Gastrocnemius medialis (tissue), 4 donors: ENCODE data around the gene SYT2. TPM values are rescaled to one million over a fixed set of nuclear protein-coding genes. Genes with fewer than 3 reads are reported as not detected.
"Not testable (repeated sequence)": the region's sequence is repeated elsewhere in the genome, so short reads cannot be mapped to it uniquely, and the experiment has no call there.

Source experiments
- ATAC-seq, 2 donors: fragments of 150-250 bp; one replicate each; pipeline ENCODE4 v1.9.1; 2016
- DNase-seq, 2 donors: peaks; one replicate each; pipeline ENCODE4 v3.0.0-alpha.2; 2019
- H3K27ac ChIP-seq, 4 donors: fragments of 200-600 bp; sonication (generic); 1 replicate in 1 of 4; 2 replicates in 3 of 4; pipeline ENCODE4 v1.5.1; 2016 to 2018; ENCODE audit warnings: mild to moderate bottlenecking in 2 of 4, moderate library complexity in 1 of 4
- H3K27me3 ChIP-seq, 3 donors: fragments of 200-600 bp; sonication (generic) in 2 of 3; 1 replicate in 1 of 3; 2 replicates in 2 of 3; pipeline versions ENCODE4 v1.5.1 to v1.6.0; 2016 to 2019; ENCODE audit warnings: mild to moderate bottlenecking in 1 of 3, moderate library complexity in 1 of 3
- H3K36me3 ChIP-seq, 2 donors: fragments of 200-600 bp; sonication (generic) in 1 of 2; one replicate each; pipeline ENCODE4 v1.5.1; 2017 to 2018
- H3K4me1 ChIP-seq, 2 donors: fragments of 200-600 bp; sonication (generic) in 1 of 2; one replicate each; pipeline ENCODE4 v1.5.1; 2016 to 2017; ENCODE audit warnings: mild to moderate bottlenecking in 2 of 2
- H3K4me3 ChIP-seq, 4 donors: fragments of 200-600 bp; sonication (generic) in 3 of 4; 1 replicate in 1 of 4; 2 replicates in 3 of 4; pipeline ENCODE4 v1.5.1; 2016 to 2019; ENCODE audit warnings: mild to moderate bottlenecking in 2 of 4
- H3K9me3 ChIP-seq, 3 donors: fragments of 200-600 bp; sonication (generic) in 2 of 3; 1 replicate in 1 of 3; 2 replicates in 2 of 3; pipeline ENCODE4 v1.5.1; 2016 to 2019
- CTCF ChIP-seq, 5 experiments: fragments of 450-650 bp in 3 of 5; fragments of 200-600 bp in 2 of 5; sonication (generic) in 2 of 5; IDR thresholded peaks in 4 of 5; conservative IDR thresholded peaks in 1 of 5; 1 replicate in 4 of 5; 2 replicates in 1 of 5; pipeline ENCODE4 v1.5.1; 2016 to 2019; ENCODE audit warnings: antibody characterized with exemption in 5 of 5, mild to moderate bottlenecking in 3 of 5, moderate library complexity in 3 of 5
- POLR2A ChIP-seq, 2 donors: fragments of 450-650 bp; IDR thresholded peaks; one replicate each; pipeline ENCODE4 v1.6.1; 2017; ENCODE audit warnings: antibody characterized with exemption in 2 of 2, mild to moderate bottlenecking in 2 of 2, moderate library complexity in 2 of 2
- in situ Hi-C, 4 donors: fragments of 200-750 bp; cut with MboI; loops; one replicate each; pipeline versions ENCODE4 v1.15.0 to v1.8.0; 2017; ENCODE audit warnings: low sequenced_read_pairs in 4 of 4
- intact Hi-C: fragments of 100-400 bp; cut with DNase I; formaldehyde crosslinking; loops from one replicate; pipeline ENCODE4 v1.15.1; 2023; ENCODE audit warnings: low total_unique reads
- total RNA-seq, 4 donors: library from RNA; depleted of rRNA; stranded (reverse); fragments of >200 nt; gene quantifications; one replicate each; pipeline versions ENCODE4 v1.1.0 to v1.2.3, GENCODE V29; 2016

The SYT2 gene
- total RNA-seq, 4 donors from 2014 or later: not detected

- no peak overlapping the region for H3K4me3 ChIP-seq
- in situ Hi-C loops: loop anchor here in 1 of 4 donors (25.0 kb wide), 1 partner anchor 278 kb away; the partner anchor contains the start of genes PPP1R12B and UBE2T
- H3K36me3 ChIP-seq: no peaks in the 10 kb centered on the region
- peak; percentile 60 to 70 for ATAC-seq
- peaks cover 31 to 48% of the 10 kb centered on the region in 2 donors for H3K4me1 ChIP-seq
- DNase-seq: peak in 1 of 2 donors; percentile 55
- H3K27me3 ChIP-seq: no peaks in the 10 kb centered on the region
- intact Hi-C loops: loop anchor here (5.0 kb wide), 1 partner anchor 268 kb away; the partner anchor contains the start of gene PPP1R12B
- TF ChIP-seq CTCF (IDR thresholded peaks at IDR 0.05 in 4 of 5, conservative IDR thresholded peaks at IDR 0.05 in 1 of 5) (no peak), POLR2A (IDR thresholded peaks at IDR 0.05) (no peak)
- no peaks in the 10 kb centered on the region for H3K9me3 ChIP-seq
- peak overlapping the region; percentile 26 to 61 (median 50) for H3K27ac ChIP-seq
These were observed 94.5 kb downstream of the SYT2 start for GRCh38 chr1:202615501-202616354.

GRCh38 chr1:202615208-202615500 is 95.1 kb downstream of the SYT2 start:
- DNase-seq, H3K9me3 ChIP-seq, H3K27me3 ChIP-seq, H3K36me3 ChIP-seq, H3K4me3 ChIP-seq: not testable (repeated sequence)
- peak overlapping the region; percentile 26 to 61 (median 50) for H3K27ac ChIP-seq
- in situ Hi-C loops: loop anchor here in 1 of 4 donors (25.0 kb wide), 1 partner anchor 278 kb away; the partner anchor contains the start of genes PPP1R12B and UBE2T
- H3K4me1 ChIP-seq: peaks cover 31 to 48% of the 10 kb centered on the region in 2 donors
- intact Hi-C loops: loop anchor here (5.0 kb wide), 1 partner anchor 268 kb away; the partner anchor contains the start of gene PPP1R12B
- peak; percentile 1 to 4 for ATAC-seq

- DNase-seq: not testable (repeated sequence)
These were observed 95.7 kb downstream of the SYT2 start for GRCh38 chr1:202614363-202615207.

GRCh38 chr1:202613571-202613970 is 96.7 kb downstream of the SYT2 start:
- intact Hi-C loops (no loop called here), in situ Hi-C loops (loop anchor here in 1 of 4 donors (25.0 kb wide), 1 partner anchor 276 kb away; the partner anchor contains the start of genes PPP1R12B and UBE2T)
- DNase-seq (no peak), ATAC-seq (no peak)
- H3K4me3 ChIP-seq: no peak overlapping the region
- H3K27ac ChIP-seq: no peak overlapping the region
- no peaks in the 10 kb centered on the region for H3K27me3 ChIP-seq
- H3K36me3 ChIP-seq: no peaks in the 10 kb centered on the region
- peaks cover 20 to 35% of the 10 kb centered on the region in 2 donors for H3K4me1 ChIP-seq
- no peaks in the 10 kb centered on the region for H3K9me3 ChIP-seq
- TF ChIP-seq POLR2A (IDR thresholded peaks at IDR 0.05): no peak
- no peak for TF ChIP-seq CTCF (IDR thresholded peaks at IDR 0.05 in 4 of 5, conservative IDR thresholded peaks at IDR 0.05 in 1 of 5)

More at GRCh38 chr1:202614363-202615207, 95.7 kb downstream of the SYT2 start:
- not testable (repeated sequence) for H3K27me3 ChIP-seq, H3K4me3 ChIP-seq, ATAC-seq, H3K36me3 ChIP-seq, H3K9me3 ChIP-seq
- peaks cover 30 to 45% of the 10 kb centered on the region in 2 donors for H3K4me1 ChIP-seq
- peak overlapping the region; percentile 26 to 61 (median 50) for H3K27ac ChIP-seq
- in situ Hi-C loops: loop anchor here in 1 of 4 donors (25.0 kb wide), 1 partner anchor 277 kb away; the partner anchor contains the start of genes PPP1R12B and UBE2T
- intact Hi-C loops: loop anchor here (5.0 kb wide), 1 partner anchor 267 kb away; the partner anchor contains the start of gene PPP1R12B

GRCh38 chr1:202612036-202612435 is 98.2 kb downstream of the SYT2 start:
- DNase-seq, intact Hi-C loops, H3K27me3 ChIP-seq, H3K4me3 ChIP-seq, H3K27ac ChIP-seq, H3K9me3 ChIP-seq, H3K36me3 ChIP-seq, ATAC-seq: not testable (repeated sequence)
- in situ Hi-C loops: loop anchor here in 1 of 4 donors (25.0 kb wide), 1 partner anchor 275 kb away; the partner anchor contains the start of genes PPP1R12B and UBE2T
- H3K4me1 ChIP-seq: peaks cover 17 to 28% of the 10 kb centered on the region in 2 donors
